ENCODE measurements around the gene SEMA4A.
"Not testable (repeated sequence)": the region's sequence is repeated elsewhere in the genome, so short reads cannot be mapped to it uniquely, and the experiment has no call there.

SEMA4A gene

GRCh38 chr1:156113282-156113950, 40.0 kb upstream of the SEMA4A start:
- Histone ChIP-seq H3K27ac (ENCODE audit: low read depth, low read length) (peak overlapping the region; percentile 89), H3K27me3 (ENCODE audit: control insufficient read depth, insufficient read depth, low read length) (peaks cover 3% of the 10 kb centered on the region; the same call in 1 of the 2 replicates), H3K9me3 (ENCODE audit: control insufficient read depth, insufficient read depth, low read length) (no peaks in the 10 kb centered on the region), H3K9ac (ENCODE audit: low read depth, low read length) (no peak overlapping the region), H3K36me3 (ENCODE audit: control insufficient read depth, insufficient read depth, low read length) (no peaks in the 10 kb centered on the region), H3K4me1 (ENCODE audit: control insufficient read depth, insufficient read depth, low read length) (peaks cover 15% of the 10 kb centered on the region), H3K4me3 (ENCODE audit: low read depth, low read length) (peak overlapping the region; percentile 96; the same call in 1 of the 2 replicates)

- no peaks in the 10 kb centered on the region for H3K36me3 ChIP-seq (ENCODE audit: control insufficient read depth, insufficient read depth, low read length)
- H3K4me3 ChIP-seq (ENCODE audit: low read depth, low read length) = peak within 1 kb of the TSS; percentile 96
- H3K9me3 ChIP-seq (ENCODE audit: control insufficient read depth, insufficient read depth, low read length) = no peaks in the 10 kb centered on the region
- H3K27ac ChIP-seq (ENCODE audit: low read depth, low read length) = peak within 1 kb of the TSS; percentile 89
- H3K27me3 ChIP-seq (ENCODE audit: control insufficient read depth, insufficient read depth, low read length) = peaks cover 3% of the 10 kb centered on the region; the same call in 1 of the 2 replicates
- H3K4me1 ChIP-seq (ENCODE audit: control insufficient read depth, insufficient read depth, low read length) = peaks cover 15% of the 10 kb centered on the region
- H3K9ac ChIP-seq (ENCODE audit: low read depth, low read length) = peak within 1 kb of the TSS; percentile 66; the same call in 1 of the 2 replicates
Measured at GRCh38 chr1:156114101-156114918, 39.1 kb upstream of the SEMA4A start, which contains the start of gene LMNA. TSS of gene LMNA (plus strand) at chr1:156114711. CDS start at chr1:156114919, 208 bp downstream.

GRCh38 chr1:156114919-156115513, 38.4 kb upstream of the SEMA4A start:
- Histone ChIP-seq H3K4me3 (ENCODE audit: low read depth, low read length) (peak overlapping the region; percentile 96), H3K4me1 (ENCODE audit: control insufficient read depth, insufficient read depth, low read length) (peaks cover 18% of the 10 kb centered on the region), H3K36me3 (ENCODE audit: control insufficient read depth, insufficient read depth, low read length) (no peaks in the 10 kb centered on the region), H3K27ac (ENCODE audit: low read depth, low read length) (peak overlapping the region; percentile 89), H3K27me3 (ENCODE audit: control insufficient read depth, insufficient read depth, low read length) (peaks cover 3% of the 10 kb centered on the region; the same call in 1 of the 2 replicates), H3K9me3 (ENCODE audit: control insufficient read depth, insufficient read depth, low read length) (no peaks in the 10 kb centered on the region), H3K9ac (ENCODE audit: low read depth, low read length) (peak overlapping the region; percentile 66; the same call in 1 of the 2 replicates)

GRCh38 chr1:156115514-156116374, 37.6 kb upstream of the SEMA4A start:
- Histone ChIP-seq H3K4me3 (ENCODE audit: low read depth, low read length) (peak overlapping the region; percentile 96), H3K9me3 (ENCODE audit: control insufficient read depth, insufficient read depth, low read length) (no peaks in the 10 kb centered on the region), H3K9ac (ENCODE audit: low read depth, low read length) (no peak overlapping the region), H3K36me3 (ENCODE audit: control insufficient read depth, insufficient read depth, low read length) (no peaks in the 10 kb centered on the region), H3K27me3 (ENCODE audit: control insufficient read depth, insufficient read depth, low read length) (peaks cover 3% of the 10 kb centered on the region; the same call in 1 of the 2 replicates), H3K27ac (ENCODE audit: low read depth, low read length) (peak overlapping the region; percentile 60), H3K4me1 (ENCODE audit: control insufficient read depth, insufficient read depth, low read length) (peaks cover 19% of the 10 kb centered on the region)

- not testable (repeated sequence) for H3K36me3 ChIP-seq (ENCODE audit: control insufficient read depth, insufficient read depth, low read length); H3K27ac ChIP-seq (ENCODE audit: low read depth, low read length); H3K4me3 ChIP-seq (ENCODE audit: low read depth, low read length); H3K9ac ChIP-seq (ENCODE audit: low read depth, low read length); H3K9me3 ChIP-seq (ENCODE audit: control insufficient read depth, insufficient read depth, low read length); H3K27me3 ChIP-seq (ENCODE audit: control insufficient read depth, insufficient read depth, low read length)
- H3K4me1 ChIP-seq (ENCODE audit: control insufficient read depth, insufficient read depth, low read length) = peaks cover 27% of the 10 kb centered on the region
Measured at GRCh38 chr1:156116731-156117130, 36.7 kb upstream of the SEMA4A start.

GRCh38 chr1:156117414-156118176, 35.8 kb upstream of the SEMA4A start:
- H3K27me3 ChIP-seq (ENCODE audit: control insufficient read depth, insufficient read depth, low read length) = 0 out of 2 replicates have a peak, but pooled peaks cover 3% of the 10 kb centered on the region
- no peak overlapping the region for H3K4me3 ChIP-seq (ENCODE audit: low read depth, low read length)
- no peak overlapping the region for H3K9ac ChIP-seq (ENCODE audit: low read depth, low read length)
- peaks cover 35% of the 10 kb centered on the region for H3K4me1 ChIP-seq (ENCODE audit: control insufficient read depth, insufficient read depth, low read length)
- H3K27ac ChIP-seq (ENCODE audit: low read depth, low read length) = no peak overlapping the region
- no peaks in the 10 kb centered on the region for H3K36me3 ChIP-seq (ENCODE audit: control insufficient read depth, insufficient read depth, low read length)
- H3K9me3 ChIP-seq (ENCODE audit: control insufficient read depth, insufficient read depth, low read length) = no peaks in the 10 kb centered on the region

- Histone ChIP-seq H3K9me3 (ENCODE audit: control insufficient read depth, insufficient read depth, low read length) (no peaks in the 10 kb centered on the region), H3K27me3 (ENCODE audit: control insufficient read depth, insufficient read depth, low read length) (0 out of 2 replicates have a peak, but pooled peaks cover 3% of the 10 kb centered on the region), H3K4me1 (ENCODE audit: control insufficient read depth, insufficient read depth, low read length) (peaks cover 41% of the 10 kb centered on the region), H3K4me3 (ENCODE audit: low read depth, low read length) (no peak overlapping the region), H3K27ac (ENCODE audit: low read depth, low read length) (no peak overlapping the region), H3K36me3 (ENCODE audit: control insufficient read depth, insufficient read depth, low read length) (no peaks in the 10 kb centered on the region), H3K9ac (ENCODE audit: low read depth, low read length) (no peak overlapping the region)
Measured at GRCh38 chr1:156118177-156118868, 35.1 kb upstream of the SEMA4A start.

GRCh38 chr1:156119503-156120209, 33.7 kb upstream of the SEMA4A start:
- H3K27ac ChIP-seq (ENCODE audit: low read depth, low read length) = no peak overlapping the region

GRCh38 chr1:156120318-156120717, 33.1 kb upstream of the SEMA4A start:
- H3K9ac ChIP-seq (ENCODE audit: low read depth, low read length) = no peak overlapping the region
- H3K4me3 ChIP-seq (ENCODE audit: low read depth, low read length) = no peak overlapping the region
- peaks cover 38% of the 10 kb centered on the region for H3K4me1 ChIP-seq (ENCODE audit: control insufficient read depth, insufficient read depth, low read length)
- H3K9me3 ChIP-seq (ENCODE audit: control insufficient read depth, insufficient read depth, low read length) = no peaks in the 10 kb centered on the region
- H3K27ac ChIP-seq (ENCODE audit: low read depth, low read length) = no peak overlapping the region
- no peaks in the 10 kb centered on the region for H3K27me3 ChIP-seq (ENCODE audit: control insufficient read depth, insufficient read depth, low read length)
- no peaks in the 10 kb centered on the region for H3K36me3 ChIP-seq (ENCODE audit: control insufficient read depth, insufficient read depth, low read length)

More at GRCh38 chr1:156119503-156120209, 33.7 kb upstream of the SEMA4A start:
- Histone ChIP-seq H3K4me3 (ENCODE audit: low read depth, low read length) (no peak overlapping the region), H3K27me3 (ENCODE audit: control insufficient read depth, insufficient read depth, low read length) (no peaks in the 10 kb centered on the region), H3K9ac (ENCODE audit: low read depth, low read length) (no peak overlapping the region), H3K9me3 (ENCODE audit: control insufficient read depth, insufficient read depth, low read length) (no peaks in the 10 kb centered on the region), H3K36me3 (ENCODE audit: control insufficient read depth, insufficient read depth, low read length) (no peaks in the 10 kb centered on the region), H3K4me1 (ENCODE audit: control insufficient read depth, insufficient read depth, low read length) (peaks cover 38% of the 10 kb centered on the region)

Measured in HUES48 (cell line).